Measurements from ENCODE around the gene ZNF683.

The ZNF683 gene

GRCh38 chr1:26344147-26344920, 28.2 kb downstream of the ZNF683 start:
- no peaks in the 10 kb centered on the region for H3K9me3 ChIP-seq (ENCODE audit: insufficient read depth, low read length)
- H4K20me1 ChIP-seq (ENCODE audit: low read depth, low read length) = no peaks in the 10 kb centered on the region
- no peak overlapping the region for H3K4me2 ChIP-seq (ENCODE audit: low read depth, low read length, poor library complexity, severe bottlenecking)
- no peaks in the 10 kb centered on the region for H3K27me3 ChIP-seq (ENCODE audit: low read length)
- H3K4me3 ChIP-seq (ENCODE audit: insufficient read depth, low read length, poor library complexity, severe bottlenecking) = no peak overlapping the region
- no peaks in the 10 kb centered on the region for H3F3A ChIP-seq (ENCODE audit: insufficient read depth)
- H3K9me2 ChIP-seq (replicated peaks; ENCODE audit: insufficient read depth, low read length) = no peaks in the 10 kb centered on the region
- no peak overlapping the region for H2AFZ ChIP-seq (ENCODE audit: low read depth, low read length, severe bottlenecking)
- no peaks in the 10 kb centered on the region for H3K79me2 ChIP-seq (ENCODE audit: insufficient read depth, low read length)
- H3K36me3 ChIP-seq (ENCODE audit: low read length) = no peaks in the 10 kb centered on the region
- H3K27ac ChIP-seq (ENCODE audit: low read depth, low read length) = no peak overlapping the region
- no peak overlapping the region for H3K9ac ChIP-seq (ENCODE audit: low read length)
- TF ChIP-seq EZH2phosphoT487 (conservative IDR thresholded peaks at IDR 0.05; ENCODE audit: low read length) = no peak
- TF ChIP-seq CTCF (IDR thresholded peaks at IDR 0.05; ENCODE audit: insufficient read depth, low read length, poor library complexity, severe bottlenecking) = no peak

- H3K9ac ChIP-seq (ENCODE audit: low read length) = no peak overlapping the region
- no peaks in the 10 kb centered on the region for H3K79me2 ChIP-seq (ENCODE audit: insufficient read depth, low read length)
- no peak overlapping the region for H3K27ac ChIP-seq (ENCODE audit: low read depth, low read length)
- H3K4me3 ChIP-seq (ENCODE audit: insufficient read depth, low read length, poor library complexity, severe bottlenecking) = no peak overlapping the region
- no peaks in the 10 kb centered on the region for H3K9me3 ChIP-seq (ENCODE audit: insufficient read depth, low read length)
- H3K9me2 ChIP-seq (replicated peaks; ENCODE audit: insufficient read depth, low read length) = no peaks in the 10 kb centered on the region
- H3K27me3 ChIP-seq (ENCODE audit: low read length) = no peaks in the 10 kb centered on the region
- no peak overlapping the region for H3K4me2 ChIP-seq (ENCODE audit: low read depth, low read length, poor library complexity, severe bottlenecking)
- no peaks in the 10 kb centered on the region for H4K20me1 ChIP-seq (ENCODE audit: low read depth, low read length)
- no peaks in the 10 kb centered on the region for H3K36me3 ChIP-seq (ENCODE audit: low read length)
- TF ChIP-seq CTCF (IDR thresholded peaks at IDR 0.05; ENCODE audit: insufficient read depth, low read length, poor library complexity, severe bottlenecking) (no peak), EZH2phosphoT487 (conservative IDR thresholded peaks at IDR 0.05; ENCODE audit: low read length) (no peak)
- peaks cover 8% of the 10 kb centered on the region; the same call in 1 of the 2 replicates for H3F3A ChIP-seq (ENCODE audit: insufficient read depth)
- H2AFZ ChIP-seq (ENCODE audit: low read depth, low read length, severe bottlenecking) = no peak overlapping the region
Measured at GRCh38 chr1:26340047-26340481, 32.5 kb downstream of the ZNF683 start.

- no peaks in the 10 kb centered on the region for H3K36me3 ChIP-seq (ENCODE audit: low read length)
- H3K4me3 ChIP-seq (ENCODE audit: insufficient read depth, low read length, poor library complexity, severe bottlenecking) = no peak overlapping the region
- H3K4me2 ChIP-seq (ENCODE audit: low read depth, low read length, poor library complexity, severe bottlenecking) = no peak overlapping the region
- H3K9ac ChIP-seq (ENCODE audit: low read length) = no peak overlapping the region
- no peaks in the 10 kb centered on the region for H4K20me1 ChIP-seq (ENCODE audit: low read depth, low read length)
- H3K9me2 ChIP-seq (replicated peaks; ENCODE audit: insufficient read depth, low read length) = no peaks in the 10 kb centered on the region
- TF ChIP-seq EZH2phosphoT487 (conservative IDR thresholded peaks at IDR 0.05; ENCODE audit: low read length) (no peak), CTCF (IDR thresholded peaks at IDR 0.05; ENCODE audit: insufficient read depth, low read length, poor library complexity, severe bottlenecking) (no peak)
- no peak overlapping the region for H2AFZ ChIP-seq (ENCODE audit: low read depth, low read length, severe bottlenecking)
- peaks cover 8% of the 10 kb centered on the region; the same call in 1 of the 2 replicates for H3F3A ChIP-seq (ENCODE audit: insufficient read depth)
- no peaks in the 10 kb centered on the region for H3K9me3 ChIP-seq (ENCODE audit: insufficient read depth, low read length)
- no peak overlapping the region for H3K27ac ChIP-seq (ENCODE audit: low read depth, low read length)
- H3K27me3 ChIP-seq (ENCODE audit: low read length) = no peaks in the 10 kb centered on the region
- no peaks in the 10 kb centered on the region for H3K79me2 ChIP-seq (ENCODE audit: insufficient read depth, low read length)
Measured at GRCh38 chr1:26338670-26339069, 33.9 kb downstream of the ZNF683 start.
